Right atrium auricular region (tissue), 2 donors: ENCODE measurements around the gene SMAD9. TPM values are rescaled to one million over a fixed set of nuclear protein-coding genes. Genes with fewer than 3 reads are reported as not detected.

Source experiments
- DNase-seq: peaks from one replicate; pipeline ENCODE4 v3.0.0-alpha.2; 2019; ENCODE audit warnings: low spot score
- H3K27ac ChIP-seq, 2 donors: fragments of 200-600 bp; sonication (generic); 1 replicate in 1 of 2; 2 replicates in 1 of 2; pipeline ENCODE4 v1.5.1; 2016 to 2019
- H3K27me3 ChIP-seq, 2 donors: fragments of 200-600 bp; sonication (generic); one replicate each; pipeline versions ENCODE4 v1.5.1 to v1.6.0; 2017 to 2019
- H3K36me3 ChIP-seq: fragments of 200-600 bp; sonication (generic); one replicate; pipeline ENCODE4 v1.5.1; 2016
- H3K4me1 ChIP-seq, 2 donors: fragments of 200-600 bp; sonication (generic); one replicate each; pipeline versions ENCODE4 v1.5.1 to v1.6.0; 2017 to 2019
- H3K4me3 ChIP-seq, 2 donors: fragments of 200-600 bp; sonication (generic); 1 replicate in 1 of 2; 2 replicates in 1 of 2; pipeline ENCODE4 v1.5.1; 2017 to 2019; ENCODE audit warnings: mild to moderate bottlenecking in 1 of 2, moderate library complexity in 1 of 2
- H3K9me3 ChIP-seq, 2 donors: fragments of 200-600 bp; sonication (generic); one replicate each; pipeline ENCODE4 v1.5.1; 2019
- total RNA-seq, 2 donors: library from RNA; depleted of rRNA; stranded (reverse); fragments of >200 nt; gene quantifications; one replicate each; pipeline ENCODE4 v1.1.0, GENCODE V29; 2016
- TF ChIP-seq, protein P1 (sequence below), 2 donors: fragments of 200-600 bp; sonication (generic); IDR thresholded peaks; one replicate each; pipeline ENCODE4 v1.5.1; 2019; ENCODE audit warnings: antibody characterized with exemption in 2 of 2

The SMAD9 gene
- total RNA-seq, 2 donors from 2014 or later: 3.2 to 15.6 TPM

DNA sequence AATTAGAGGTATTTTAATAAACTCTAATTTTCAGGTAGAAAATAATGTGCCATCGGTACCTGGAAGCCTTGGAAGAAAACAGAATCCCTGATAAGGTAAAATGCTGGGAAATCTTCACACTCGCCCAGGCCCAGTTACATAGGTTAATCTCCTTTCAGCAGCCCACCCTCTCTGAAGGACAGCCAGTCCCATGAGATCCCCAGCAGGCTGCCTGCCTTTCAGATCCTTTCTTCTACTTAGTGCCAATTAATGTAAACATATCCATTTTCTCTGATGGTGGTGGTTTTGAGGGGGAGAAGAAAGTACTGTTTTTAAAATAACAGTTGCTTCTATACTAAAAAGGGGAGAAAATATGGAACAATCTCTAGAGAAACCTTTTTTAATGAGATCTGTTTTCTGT is 12.2 kb downstream of the SMAD9 start:
- no peak for DNase-seq
- Histone ChIP-seq H3K9me3 (no peaks in the 10 kb centered on the region), H3K4me1 (no peaks in the 10 kb centered on the region), H3K4me3 (no peak overlapping the region), H3K36me3 (no peaks in the 10 kb centered on the region), H3K27me3 (no peaks in the 10 kb centered on the region), H3K27ac (no peak overlapping the region)
- TF ChIP-seq, protein P1, sequence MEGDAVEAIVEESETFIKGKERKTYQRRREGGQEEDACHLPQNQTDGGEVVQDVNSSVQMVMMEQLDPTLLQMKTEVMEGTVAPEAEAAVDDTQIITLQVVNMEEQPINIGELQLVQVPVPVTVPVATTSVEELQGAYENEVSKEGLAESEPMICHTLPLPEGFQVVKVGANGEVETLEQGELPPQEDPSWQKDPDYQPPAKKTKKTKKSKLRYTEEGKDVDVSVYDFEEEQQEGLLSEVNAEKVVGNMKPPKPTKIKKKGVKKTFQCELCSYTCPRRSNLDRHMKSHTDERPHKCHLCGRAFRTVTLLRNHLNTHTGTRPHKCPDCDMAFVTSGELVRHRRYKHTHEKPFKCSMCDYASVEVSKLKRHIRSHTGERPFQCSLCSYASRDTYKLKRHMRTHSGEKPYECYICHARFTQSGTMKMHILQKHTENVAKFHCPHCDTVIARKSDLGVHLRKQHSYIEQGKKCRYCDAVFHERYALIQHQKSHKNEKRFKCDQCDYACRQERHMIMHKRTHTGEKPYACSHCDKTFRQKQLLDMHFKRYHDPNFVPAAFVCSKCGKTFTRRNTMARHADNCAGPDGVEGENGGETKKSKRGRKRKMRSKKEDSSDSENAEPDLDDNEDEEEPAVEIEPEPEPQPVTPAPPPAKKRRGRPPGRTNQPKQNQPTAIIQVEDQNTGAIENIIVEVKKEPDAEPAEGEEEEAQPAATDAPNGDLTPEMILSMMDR (IDR thresholded peaks at IDR 0.05): no peak

DNA sequence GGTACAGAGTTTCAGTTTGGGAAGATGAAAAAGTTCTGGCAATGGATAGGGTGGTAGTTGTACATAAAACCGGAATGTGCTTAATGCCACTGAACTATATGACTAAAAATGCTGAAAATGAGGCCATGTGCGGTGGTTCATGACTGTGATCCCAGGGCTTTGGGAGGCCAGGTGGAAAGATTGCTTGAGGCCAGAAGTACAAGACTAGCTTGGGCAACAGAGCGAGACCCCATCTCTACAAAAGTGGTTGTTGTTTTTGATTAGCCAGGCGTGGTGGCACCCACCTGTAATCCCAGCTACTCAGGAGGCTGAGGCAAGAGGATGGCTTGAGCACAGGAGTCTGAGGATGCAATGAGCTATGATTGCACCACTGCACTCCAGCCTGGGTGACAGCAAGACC is 12.8 kb downstream of the SMAD9 start:
- Histone ChIP-seq H3K36me3 (no peaks in the 10 kb centered on the region), H3K27me3 (no peaks in the 10 kb centered on the region), H3K27ac (no peak overlapping the region), H3K4me3 (no peak overlapping the region), H3K4me1 (no peaks in the 10 kb centered on the region), H3K9me3 (no peaks in the 10 kb centered on the region)
- TF ChIP-seq, protein P1 (IDR thresholded peaks at IDR 0.05): no peak
- no peak for DNase-seq

DNA sequence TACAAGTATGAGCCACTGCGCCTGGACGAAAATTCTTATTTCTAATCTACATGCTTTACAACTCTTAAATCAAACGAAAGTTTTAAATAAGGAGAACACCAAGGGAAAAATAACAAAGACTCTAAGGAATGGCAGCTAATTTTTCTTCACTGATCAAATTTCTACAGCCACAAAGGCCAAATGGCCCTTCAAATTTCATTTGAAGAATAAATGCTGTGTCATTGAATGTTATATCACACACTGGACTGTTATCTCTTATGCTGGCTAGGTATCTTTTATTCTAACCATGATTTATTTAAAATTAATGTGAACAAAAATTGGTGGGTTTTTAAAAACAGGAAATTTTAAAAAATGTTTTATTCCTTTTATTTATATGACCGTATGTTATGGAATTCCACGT is 14.1 kb downstream of the SMAD9 start:
- no peaks in the 10 kb centered on the region for H3K9me3 ChIP-seq
- H3K4me3 ChIP-seq: no peak overlapping the region
- H3K27ac ChIP-seq: no peak overlapping the region
- no peak for DNase-seq
- no peaks in the 10 kb centered on the region for H3K4me1 ChIP-seq
- TF ChIP-seq, protein P1 (IDR thresholded peaks at IDR 0.05): no peak
- no peaks in the 10 kb centered on the region for H3K27me3 ChIP-seq
- H3K36me3 ChIP-seq: no peaks in the 10 kb centered on the region

DNA sequence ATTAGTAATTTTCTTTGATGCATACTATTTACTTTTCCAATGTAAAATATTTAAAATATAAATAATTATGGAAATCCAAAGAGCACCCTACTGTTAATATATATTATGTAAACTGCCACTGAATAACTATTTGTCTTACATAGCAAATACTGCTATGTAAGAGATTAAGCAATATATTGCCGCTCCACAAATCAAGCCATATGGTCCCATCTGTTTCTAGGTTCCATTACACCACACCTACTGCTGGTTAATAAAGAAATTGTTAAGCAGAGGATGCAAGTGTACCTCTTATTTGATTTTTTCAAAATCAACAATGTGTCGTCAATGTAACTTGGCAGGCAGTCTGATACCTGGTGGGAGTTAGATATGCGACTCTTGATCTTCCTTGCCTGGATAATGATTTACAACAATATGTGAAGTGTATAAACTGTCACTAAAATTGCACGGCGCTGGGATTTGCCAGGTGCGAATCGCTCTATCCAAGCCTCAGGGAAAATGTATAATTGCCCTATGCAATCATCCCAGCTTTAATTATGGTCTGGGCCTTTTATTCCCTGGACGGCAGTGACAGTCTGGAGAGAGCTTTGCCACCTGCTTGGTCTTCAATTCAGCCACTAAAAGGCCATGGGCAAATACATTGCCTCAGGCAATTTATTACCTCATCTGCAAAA is 16.0 kb downstream of the SMAD9 start:
- no peak for DNase-seq
- H3K36me3 ChIP-seq: no peaks in the 10 kb centered on the region
- TF ChIP-seq, protein P1 (IDR thresholded peaks at IDR 0.05): no peak

DNA sequence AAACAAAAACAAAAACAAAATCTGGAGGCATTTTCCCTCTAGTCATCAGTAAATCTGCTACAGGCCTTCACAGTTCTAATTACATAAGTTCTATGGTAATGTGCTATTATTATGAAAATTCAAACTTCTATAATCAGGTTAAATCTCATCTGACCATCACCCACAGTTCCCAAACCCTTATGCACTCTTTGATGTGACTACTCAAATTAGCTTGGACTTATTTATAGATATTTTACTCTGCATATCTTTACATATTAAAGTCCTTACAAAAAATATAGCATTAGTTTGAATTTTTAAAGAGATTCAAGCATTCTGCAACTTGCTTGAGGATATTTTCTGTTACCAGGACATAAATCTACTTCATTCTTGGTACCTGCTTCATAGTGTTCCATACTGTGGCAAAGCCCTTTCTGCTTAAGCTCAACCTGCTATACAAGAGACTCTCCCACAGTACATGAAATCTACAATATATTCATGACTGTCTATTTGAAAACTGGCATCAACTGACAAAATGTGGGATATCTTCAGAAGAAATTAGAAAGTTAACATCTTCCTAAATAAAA is 22.9 kb downstream of the SMAD9 start:
- H3K27me3 ChIP-seq: no peaks in the 10 kb centered on the region
- H3K27ac ChIP-seq: no peak overlapping the region
- H3K4me1 ChIP-seq: no peaks in the 10 kb centered on the region
- DNase-seq: no peak
- peaks cover 0 to 20% of the 10 kb centered on the region in 2 donors for H3K9me3 ChIP-seq
- no peaks in the 10 kb centered on the region for H3K36me3 ChIP-seq
- TF ChIP-seq, protein P1 (IDR thresholded peaks at IDR 0.05): no peak
- no peak overlapping the region for H3K4me3 ChIP-seq

More for the DNA sequence above, 16.0 kb downstream of the SMAD9 start:
- peaks cover 0 to 10% of the 10 kb centered on the region in 2 donors for H3K9me3 ChIP-seq
- H3K4me1 ChIP-seq: no peaks in the 10 kb centered on the region
- H3K27me3 ChIP-seq: no peaks in the 10 kb centered on the region
- H3K27ac ChIP-seq: no peak overlapping the region
- no peak overlapping the region for H3K4me3 ChIP-seq
